Right lobe of liver (tissue), 4 donors: ENCODE data around the gene KRT84.

Source experiments
- CTCF ChIP-seq, 4 donors: fragments of 200-600 bp in 3 of 4; fragments of 450-650 bp in 1 of 4; IDR thresholded peaks; one replicate each; pipeline versions ENCODE4 v1.5.1 to v1.8.0; 2016 to 2022; ENCODE audit warnings: antibody characterized with exemption in 4 of 4, mild to moderate bottlenecking in 2 of 4
- POLR2A ChIP-seq: fragments of 450-650 bp; IDR thresholded peaks from one replicate; pipeline ENCODE4 v1.6.1; 2017; ENCODE audit warnings: antibody characterized with exemption, mild to moderate bottlenecking
- donor health status: DM: no; HTN: no; CAD: no.
- donor health status: DM: no; HTN: no; CAD: no.
- donor health status: DM: no; HTN: yes; CAD: no.

GRCh38 chr12:52360663-52361271, 24.7 kb downstream of the KRT84 start:
- TF ChIP-seq CTCF (IDR thresholded peaks at IDR 0.05): no peak
- TF ChIP-seq POLR2A: no peak
